GM06990 (cell line): Measurements from ENCODE around the gene GRID2.

Experiments used
- DNase-seq: peaks from one replicate; pipeline ENCODE4 v3.0.0-alpha.2; 2011; ENCODE audit not compliant: insufficient read length; ENCODE audit errors: extremely low read depth
- H3K27me3 ChIP-seq: replicated peaks from 2 replicates; pipeline ENCODE4 v1.6.0; 2011; ENCODE audit warnings: low read length; ENCODE audit not compliant: control insufficient read depth, insufficient read depth
- H3K36me3 ChIP-seq: 2 replicates; pipeline ENCODE4 v1.5.1; 2011; ENCODE audit warnings: low read length; ENCODE audit not compliant: control insufficient read depth, insufficient read depth
- H3K4me3 ChIP-seq: replicated peaks from 2 replicates; pipeline ENCODE4 v1.5.1; 2011; ENCODE audit warnings: low read depth, mild to moderate bottlenecking, control low read depth, low read length
- CTCF ChIP-seq: IDR thresholded peaks from 2 replicates; pipeline ENCODE4 v1.5.1; 2011; ENCODE audit warnings: low read length, control low read depth, mild to moderate bottlenecking, inconsistent platforms; ENCODE audit not compliant: insufficient read depth, poor library complexity, severe bottlenecking

The GRID2 gene

GRCh38 chr4:93216646-93217045 is 912.9 kb downstream of the GRID2 start:
- no peaks in the 10 kb centered on the region for H3K36me3 ChIP-seq
- DNase-seq = no peak
- H3K4me3 ChIP-seq = no peak overlapping the region
- no peak for TF ChIP-seq CTCF
- no peaks in the 10 kb centered on the region for H3K27me3 ChIP-seq

DNA sequence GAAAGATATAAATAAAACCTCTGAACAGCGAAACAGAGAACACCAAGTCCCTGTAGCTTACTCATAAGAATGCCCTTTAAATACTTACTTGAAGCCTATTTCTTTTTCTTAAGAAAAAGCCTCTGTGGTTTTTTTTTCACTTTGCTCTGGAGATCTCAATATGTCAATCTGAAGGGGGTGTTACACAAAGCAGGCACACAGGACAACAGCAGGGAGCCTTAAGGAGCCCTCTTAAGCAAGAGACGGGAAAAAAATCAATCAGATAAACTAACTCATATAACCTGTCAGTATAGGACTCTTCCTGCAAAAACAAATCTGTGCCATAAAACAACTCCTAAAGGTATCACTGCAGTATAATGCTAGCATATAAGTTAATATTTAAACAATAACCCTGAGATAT is 913.7 kb downstream of the GRID2 start:
- TF ChIP-seq CTCF = no peak
- no peaks in the 10 kb centered on the region for H3K27me3 ChIP-seq
- DNase-seq = no peak
- no peak overlapping the region for H3K4me3 ChIP-seq
- H3K36me3 ChIP-seq = no peaks in the 10 kb centered on the region

- H3K4me3 ChIP-seq = no peak overlapping the region
- DNase-seq = no peak
- H3K27me3 ChIP-seq = no peaks in the 10 kb centered on the region
- TF ChIP-seq CTCF = no peak
- no peaks in the 10 kb centered on the region for H3K36me3 ChIP-seq
Measured at GRCh38 chr4:93221771-93222170, 918.0 kb downstream of the GRID2 start.

- no peak for DNase-seq
- H3K36me3 ChIP-seq = no peaks in the 10 kb centered on the region
Measured at GRCh38 chr4:93228021-93228420, 924.3 kb downstream of the GRID2 start.

GRCh38 chr4:93232883-93233282 is 929.1 kb downstream of the GRID2 start:
- no peak for TF ChIP-seq CTCF
- no peak for DNase-seq
- no peak overlapping the region for H3K4me3 ChIP-seq

More at GRCh38 chr4:93228021-93228420, 924.3 kb downstream of the GRID2 start:
- TF ChIP-seq CTCF = no peak
- no peaks in the 10 kb centered on the region for H3K27me3 ChIP-seq
- H3K4me3 ChIP-seq = no peak overlapping the region

DNA sequence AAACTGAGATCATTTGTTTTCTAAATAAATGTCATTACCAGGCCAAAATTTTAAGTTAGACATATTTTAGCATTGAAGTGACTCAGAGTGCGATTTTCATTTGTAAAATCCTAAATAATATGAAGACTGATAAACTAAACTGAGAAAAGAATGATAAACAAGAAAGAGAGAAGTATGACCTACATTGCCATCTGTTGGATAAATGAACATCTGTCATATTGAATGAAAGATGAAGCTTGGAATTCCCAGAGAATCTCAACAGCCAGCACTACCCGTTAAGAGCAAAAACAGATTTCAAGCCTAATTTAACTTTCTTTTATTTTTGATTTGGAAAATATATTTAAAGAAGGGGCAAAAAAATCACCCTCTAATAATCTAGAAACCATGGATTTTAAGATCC is 933.8 kb downstream of the GRID2 start:
- H3K36me3 ChIP-seq = no peaks in the 10 kb centered on the region
- no peak for TF ChIP-seq CTCF

More at GRCh38 chr4:93232883-93233282, 929.1 kb downstream of the GRID2 start:
- no peaks in the 10 kb centered on the region for H3K36me3 ChIP-seq
- no peaks in the 10 kb centered on the region for H3K27me3 ChIP-seq

More for the DNA sequence above, 933.8 kb downstream of the GRID2 start:
- H3K27me3 ChIP-seq = no peaks in the 10 kb centered on the region
- DNase-seq = no peak
- H3K4me3 ChIP-seq = no peak overlapping the region
